Cardiac muscle cell (in vitro differentiated cells and primary cell): Measurements from ENCODE around the gene SEZ6L. TPM values are rescaled to one million over a fixed set of nuclear protein-coding genes. Genes with fewer than 3 reads are reported as not detected.

ENCODE experiments used
- DNase-seq, 2 donors: peaks; one replicate each; pipeline versions ENCODE4 v3.0.0 to v3.0.0-alpha.2; 2010 to 2017; ENCODE audit warnings: low read depth in 1 of 2, low spot score in 1 of 2
- H3K27ac ChIP-seq: fragments of 200-600 bp; sonication (generic); 2 replicates; pipeline ENCODE4 v1.5.1; 2016
- H3K27me3 ChIP-seq: fragments of 200-600 bp; sonication (generic); 2 replicates; pipeline ENCODE4 v1.6.0; 2016; ENCODE audit warnings: control low read depth
- H3K36me3 ChIP-seq: fragments of 200-600 bp; sonication (generic); 2 replicates; pipeline ENCODE4 v1.5.1; 2016; ENCODE audit warnings: control low read depth
- H3K4me1 ChIP-seq: fragments of 200-600 bp; sonication (generic); 2 replicates; pipeline ENCODE4 v1.8.1; 2017; ENCODE audit warnings: low read depth, mild to moderate bottlenecking, mixed run types
- H3K4me3 ChIP-seq: fragments of 200-600 bp; sonication (generic); 2 replicates; pipeline ENCODE4 v1.5.1; 2016; ENCODE audit warnings: mild to moderate bottlenecking
- H3K9me3 ChIP-seq: fragments of 200-600 bp; sonication (generic); 2 replicates; pipeline ENCODE4 v1.5.1; 2017; ENCODE audit warnings: low read depth, mild to moderate bottlenecking, control low read depth
- polyA plus RNA-seq: library from polyadenylated mRNA; unstranded; fragments of >200 nt; fragmentation: Nextera tagmentation; extraction: Ambion mirVana; gene quantifications from 2 replicates; pipeline ENCODE4 v1.2.1, GENCODE V29; 2016
- total RNA-seq: library from RNA; depleted of rRNA; stranded (reverse); fragments of >200 nt; gene quantifications from 2 replicates; pipeline ENCODE4 v1.2.3, GENCODE V29; 2016
- TF ChIP-seq, protein P1 (sequence below): IDR thresholded peaks from 2 replicates; pipeline ENCODE4 v1.5.1; 2012; ENCODE audit warnings: low read depth, mild to moderate bottlenecking, low read length

The SEZ6L gene
- total and polyA plus RNA-seq, 2 experiments from 2014 or later = 0.12 TPM; not detected in 1

DNA sequence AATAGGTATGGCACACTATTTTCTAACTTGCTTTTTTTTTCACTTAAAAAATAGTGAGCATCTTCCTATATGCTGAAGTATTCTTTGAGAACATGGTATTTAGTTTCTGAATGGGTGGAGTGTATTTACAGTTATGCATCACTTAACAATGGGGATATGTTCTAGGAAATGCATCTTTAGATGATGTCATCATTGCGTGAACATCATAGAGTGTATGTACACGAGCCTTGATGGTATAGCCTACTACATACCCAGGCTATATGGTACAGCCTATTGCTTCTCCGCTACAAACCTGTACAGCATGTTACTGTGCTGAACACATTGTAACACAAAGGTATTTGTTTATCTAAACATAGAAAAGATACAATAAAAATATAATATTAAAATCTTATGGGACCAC, 135.5 kb downstream of the SEZ6L start:
- Histone ChIP-seq H3K27me3 (no peaks in the 10 kb centered on the region), H3K27ac (no peak overlapping the region)
- DNase-seq = no peak

DNA sequence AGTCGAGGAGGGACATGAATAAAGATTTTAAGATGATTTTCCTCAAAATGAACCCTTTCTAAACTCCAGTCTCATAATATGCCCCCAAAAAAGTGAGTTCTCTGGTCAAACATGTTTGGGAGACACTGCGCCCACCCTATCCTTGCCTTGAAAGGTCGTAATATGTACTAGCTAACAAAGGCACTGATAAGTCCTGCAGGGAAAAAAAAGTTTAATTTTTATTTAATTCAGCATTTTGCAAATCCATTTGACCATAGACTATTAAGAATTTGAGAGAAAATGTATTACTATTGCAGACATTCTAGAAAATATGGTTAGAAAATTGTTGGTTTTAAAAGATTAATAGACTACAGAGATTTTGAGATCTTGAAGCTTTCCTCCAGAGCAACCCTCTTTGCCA, 139.2 kb downstream of the SEZ6L start:
- TF ChIP-seq, protein P1, sequence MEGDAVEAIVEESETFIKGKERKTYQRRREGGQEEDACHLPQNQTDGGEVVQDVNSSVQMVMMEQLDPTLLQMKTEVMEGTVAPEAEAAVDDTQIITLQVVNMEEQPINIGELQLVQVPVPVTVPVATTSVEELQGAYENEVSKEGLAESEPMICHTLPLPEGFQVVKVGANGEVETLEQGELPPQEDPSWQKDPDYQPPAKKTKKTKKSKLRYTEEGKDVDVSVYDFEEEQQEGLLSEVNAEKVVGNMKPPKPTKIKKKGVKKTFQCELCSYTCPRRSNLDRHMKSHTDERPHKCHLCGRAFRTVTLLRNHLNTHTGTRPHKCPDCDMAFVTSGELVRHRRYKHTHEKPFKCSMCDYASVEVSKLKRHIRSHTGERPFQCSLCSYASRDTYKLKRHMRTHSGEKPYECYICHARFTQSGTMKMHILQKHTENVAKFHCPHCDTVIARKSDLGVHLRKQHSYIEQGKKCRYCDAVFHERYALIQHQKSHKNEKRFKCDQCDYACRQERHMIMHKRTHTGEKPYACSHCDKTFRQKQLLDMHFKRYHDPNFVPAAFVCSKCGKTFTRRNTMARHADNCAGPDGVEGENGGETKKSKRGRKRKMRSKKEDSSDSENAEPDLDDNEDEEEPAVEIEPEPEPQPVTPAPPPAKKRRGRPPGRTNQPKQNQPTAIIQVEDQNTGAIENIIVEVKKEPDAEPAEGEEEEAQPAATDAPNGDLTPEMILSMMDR = no peak
- no peak for DNase-seq
- Histone ChIP-seq H3K9me3 (no peaks in the 10 kb centered on the region), H3K36me3 (no peaks in the 10 kb centered on the region), H3K4me3 (no peak overlapping the region), H3K4me1 (no peaks in the 10 kb centered on the region), H3K27ac (no peak overlapping the region), H3K27me3 (no peaks in the 10 kb centered on the region)

More for the DNA sequence above, 135.5 kb downstream of the SEZ6L start:
- H3K9me3 ChIP-seq = no peaks in the 10 kb centered on the region
- H3K4me3 ChIP-seq = no peak overlapping the region
- no peaks in the 10 kb centered on the region for H3K36me3 ChIP-seq
- no peaks in the 10 kb centered on the region for H3K4me1 ChIP-seq
- TF ChIP-seq, protein P1 = no peak

DNA sequence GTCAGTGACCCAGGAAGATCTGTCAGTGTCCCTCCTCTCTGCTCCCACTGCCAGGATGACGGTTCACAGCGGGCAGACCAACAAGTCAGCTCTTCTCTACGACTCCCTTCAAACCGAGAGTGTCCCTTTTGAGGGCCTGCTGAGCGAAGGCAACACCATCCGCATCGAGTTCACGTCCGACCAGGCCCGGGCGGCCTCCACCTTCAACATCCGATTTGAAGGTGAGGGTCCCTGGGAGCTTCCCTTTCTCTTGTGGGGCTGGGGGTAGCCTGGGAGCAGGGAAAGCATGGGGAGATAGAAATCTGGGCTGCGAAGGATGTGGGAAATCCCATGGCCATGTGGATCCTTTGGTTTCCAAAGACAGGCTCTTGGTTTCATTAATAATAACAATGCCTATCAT, 141.4 kb downstream of the SEZ6L start:
- H3K9me3 ChIP-seq = no peaks in the 10 kb centered on the region
- no peaks in the 10 kb centered on the region for H3K36me3 ChIP-seq
- no peak overlapping the region for H3K27ac ChIP-seq
- DNase-seq = no peak
- no peaks in the 10 kb centered on the region for H3K4me1 ChIP-seq
- TF ChIP-seq, protein P1 = no peak
- no peak overlapping the region for H3K4me3 ChIP-seq
- H3K27me3 ChIP-seq = no peaks in the 10 kb centered on the region

DNA sequence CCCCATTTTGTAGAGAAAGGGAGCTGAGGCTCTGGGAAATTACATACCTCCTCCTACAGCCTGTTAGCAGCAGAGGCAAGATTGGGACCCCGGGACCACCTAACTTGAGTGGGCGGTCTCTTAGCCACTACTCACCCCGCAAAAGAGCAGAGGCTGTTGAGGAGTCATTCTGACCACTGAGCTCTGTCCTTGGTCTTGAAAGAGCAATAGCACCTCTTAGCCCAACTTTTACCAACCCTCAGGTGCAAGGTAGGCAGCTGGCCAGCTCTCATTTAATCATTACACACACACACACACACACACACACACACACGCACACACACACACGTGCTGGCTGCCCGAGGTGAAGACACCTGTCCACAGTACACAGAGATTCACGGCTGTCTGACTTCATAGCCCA, 144.0 kb downstream of the SEZ6L start:
- no peak overlapping the region for H3K4me3 ChIP-seq
- no peak overlapping the region for H3K27ac ChIP-seq
- DNase-seq = no peak
- H3K4me1 ChIP-seq = no peaks in the 10 kb centered on the region
- no peaks in the 10 kb centered on the region for H3K27me3 ChIP-seq
- no peaks in the 10 kb centered on the region for H3K9me3 ChIP-seq
- no peaks in the 10 kb centered on the region for H3K36me3 ChIP-seq
- TF ChIP-seq, protein P1 = no peak

DNA sequence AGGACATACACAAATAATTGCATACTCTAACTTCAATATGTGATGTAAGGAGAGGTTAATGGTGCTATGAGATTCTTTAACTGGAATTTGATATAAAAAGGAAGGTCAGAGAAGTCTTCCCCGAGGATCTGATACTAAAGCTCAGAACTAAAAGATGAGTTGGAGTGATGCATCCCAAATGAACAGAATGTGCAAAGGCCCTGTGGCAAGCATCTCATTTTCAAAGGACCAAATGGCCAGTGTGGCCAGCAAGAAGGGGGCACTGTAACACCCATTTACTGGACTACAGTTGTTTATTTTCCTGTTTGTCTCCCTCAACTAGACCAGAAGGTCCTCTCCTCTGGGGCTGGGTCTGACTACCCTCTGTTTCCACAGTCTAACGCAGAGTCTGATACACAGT, 144.9 kb downstream of the SEZ6L start:
- H3K36me3 ChIP-seq = no peaks in the 10 kb centered on the region
- H3K27ac ChIP-seq = no peak overlapping the region
- TF ChIP-seq, protein P1 = no peak
- H3K4me1 ChIP-seq = no peaks in the 10 kb centered on the region
- DNase-seq = no peak
- no peak overlapping the region for H3K4me3 ChIP-seq
- no peaks in the 10 kb centered on the region for H3K27me3 ChIP-seq
- no peaks in the 10 kb centered on the region for H3K9me3 ChIP-seq

DNA sequence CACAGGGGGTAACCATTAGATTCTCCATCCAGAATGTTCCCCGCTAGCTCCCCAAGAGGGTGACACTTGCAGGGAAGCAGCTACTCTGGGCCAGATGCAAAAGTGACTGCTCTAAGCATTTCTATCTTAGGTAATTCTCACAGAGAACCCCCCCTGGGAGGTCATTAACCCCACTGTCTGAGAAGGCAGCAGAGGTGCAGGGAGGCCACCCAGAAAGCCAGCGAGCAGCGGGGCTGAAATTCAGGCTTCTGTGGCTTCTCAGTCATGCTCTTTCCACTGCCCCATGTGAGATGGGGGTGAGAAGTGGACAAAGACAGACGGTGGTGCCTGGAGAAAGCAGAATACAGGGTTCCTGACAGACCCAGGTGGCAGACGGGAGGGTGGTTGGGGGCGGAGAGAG, 145.4 kb downstream of the SEZ6L start:
- Histone ChIP-seq H3K27me3 (no peaks in the 10 kb centered on the region), H3K27ac (no peak overlapping the region), H3K9me3 (no peaks in the 10 kb centered on the region), H3K4me3 (no peak overlapping the region), H3K4me1 (no peaks in the 10 kb centered on the region), H3K36me3 (no peaks in the 10 kb centered on the region)
- TF ChIP-seq, protein P1 = no peak
- no peak for DNase-seq
